GM12873 (cell line): Measurements from ENCODE around the gene PWWP3B.

Experiments used
- CTCF ChIP-seq: IDR thresholded peaks from 2 replicates; pipeline ENCODE4 v1.5.1; 2012; ENCODE audit warnings: low read depth, mild to moderate bottlenecking, moderate library complexity, low read length, control low read depth; ENCODE audit not compliant: insufficient read depth; ENCODE audit errors: missing control alignments

PWWP3B gene

DNA sequence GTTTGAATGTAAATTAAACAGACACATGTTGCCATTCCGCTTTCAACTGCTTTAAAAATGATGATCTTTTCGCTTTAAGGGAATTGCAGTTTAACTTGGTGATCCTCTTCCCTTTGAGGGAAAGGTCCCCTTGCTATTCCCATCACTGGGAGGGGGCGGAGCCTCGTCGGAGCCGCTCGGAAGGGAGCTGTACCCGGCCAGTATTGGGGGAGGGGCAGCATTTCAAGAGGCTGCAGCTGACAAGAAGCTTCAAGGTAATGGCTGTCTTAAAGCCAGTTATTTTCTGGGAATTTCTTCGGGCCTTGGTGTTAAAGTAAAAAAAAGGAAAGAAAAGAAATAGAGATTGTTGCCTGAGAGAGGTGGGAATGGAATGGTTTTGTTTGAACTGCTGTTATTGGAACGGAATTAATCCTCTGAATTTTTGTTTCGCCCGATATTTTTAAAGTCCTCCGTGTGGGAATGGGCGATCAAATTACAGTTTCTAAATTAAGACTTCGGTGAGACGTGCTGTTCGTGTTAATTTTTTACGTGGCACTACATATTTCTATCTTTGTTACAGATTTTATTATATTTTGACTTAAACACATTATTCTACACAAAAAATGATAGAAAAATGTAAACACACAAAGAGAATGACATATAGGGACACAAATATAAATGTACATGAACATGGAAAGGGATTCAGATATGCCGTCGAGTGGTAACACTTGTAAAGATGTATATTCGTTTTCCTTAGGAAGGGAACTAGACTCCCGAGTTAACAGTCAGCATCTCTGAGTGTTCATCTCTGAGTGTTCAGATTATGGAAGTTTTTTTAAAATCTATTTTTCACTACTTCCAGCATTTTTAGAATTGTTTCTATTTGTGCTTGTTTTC is 9.2 kb downstream of the PWWP3B start:
- TF ChIP-seq CTCF, result no peak

DNA sequence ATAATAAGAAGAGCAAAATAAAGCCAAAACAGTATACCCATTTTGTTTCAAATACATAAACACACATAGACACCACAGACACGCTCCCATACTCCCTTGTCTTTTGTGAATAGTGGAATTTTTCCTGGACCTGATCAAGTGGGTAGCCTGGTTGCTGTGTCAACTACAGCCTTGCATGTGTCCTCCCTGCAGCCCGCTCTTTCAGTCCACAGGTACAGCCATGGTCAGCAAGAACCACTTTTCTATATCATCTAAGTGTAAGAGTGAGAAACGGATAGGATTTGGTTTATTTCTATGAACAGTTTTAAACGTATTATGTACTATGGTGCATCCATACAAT is 9.8 kb downstream of the PWWP3B start:
- no peak for TF ChIP-seq CTCF

DNA sequence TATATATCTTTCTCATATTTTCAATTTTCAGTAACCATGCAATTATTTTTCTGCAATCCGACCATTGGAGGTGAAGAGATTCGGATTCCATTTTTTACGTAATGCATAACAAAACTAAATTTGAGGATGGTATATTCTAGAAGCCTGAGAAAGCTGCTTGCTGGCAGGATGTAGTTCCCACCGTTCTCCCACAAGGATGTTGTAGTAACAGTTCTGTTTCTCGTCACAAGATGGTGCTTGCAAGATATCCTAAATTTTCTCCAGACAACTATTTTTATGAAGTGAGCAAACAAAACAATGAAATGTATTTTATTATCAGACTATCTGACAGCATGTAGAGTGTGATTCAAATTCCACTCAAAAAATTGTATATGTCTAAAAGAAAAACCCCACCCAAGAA is 10.7 kb downstream of the PWWP3B start:
- no peak for TF ChIP-seq CTCF

- no peak for TF ChIP-seq CTCF
These were observed 33.5 kb downstream of the PWWP3B start for GRCh38 chrX:106201502-106202178.

DNA sequence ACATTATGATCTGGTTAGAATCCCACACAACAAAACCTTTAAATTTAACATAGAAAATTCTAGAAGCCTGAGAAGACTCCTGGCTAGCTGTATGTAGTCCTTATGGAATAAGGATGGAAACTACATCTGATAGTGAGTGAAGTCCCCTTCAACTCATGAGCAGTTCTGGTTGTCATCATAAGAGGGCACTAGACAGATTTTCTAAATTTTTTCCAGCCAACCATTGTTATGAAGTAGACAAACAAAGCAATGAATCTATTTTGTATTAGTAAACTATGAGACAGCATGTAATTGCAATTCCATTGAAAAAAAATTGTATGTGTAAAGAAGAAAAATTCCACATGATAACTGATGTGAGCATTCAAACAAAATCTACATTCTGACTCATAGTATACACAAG is 35.2 kb downstream of the PWWP3B start:
- no peak for TF ChIP-seq CTCF

DNA sequence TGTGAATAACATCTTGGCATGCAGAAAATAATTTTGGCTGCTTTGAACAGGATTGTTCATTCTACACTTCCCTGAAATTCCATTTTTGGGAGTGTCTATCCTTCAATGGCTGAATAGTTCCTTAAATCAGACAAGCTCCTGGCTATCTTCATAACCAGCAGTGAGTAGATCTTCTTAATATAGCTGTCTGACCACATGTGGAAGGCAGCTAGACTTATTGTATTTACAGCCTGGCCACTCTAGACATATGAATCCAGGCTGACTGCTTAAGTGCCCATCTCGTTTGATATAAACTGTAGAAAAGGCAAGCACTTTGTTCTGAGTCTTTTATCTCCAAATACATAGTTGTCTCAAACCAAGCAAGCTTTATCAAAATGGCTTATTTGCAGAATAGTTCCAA is 40.0 kb downstream of the PWWP3B start:
- TF ChIP-seq CTCF, result no peak
